T-helper 17 cell (primary cell): ENCODE data around the gene ETDC. TPM values are rescaled to one million over a fixed set of nuclear protein-coding genes. Genes with fewer than 3 reads are reported as not detected.
"Not testable (repeated sequence)": the region's sequence is repeated elsewhere in the genome, so short reads cannot be mapped to it uniquely, and the experiment has no call there.

Source experiments
- ATAC-seq: fragments of 150-1000 bp; cut with Tn5 transposase; 2 replicates; pipeline ENCODE4 v1.10.0; 2021; ENCODE audit warnings: mild to moderate bottlenecking, moderate library complexity
- DNase-seq, 3 donors: peaks; one replicate each; pipeline versions ENCODE4 v3.0.0 to v3.0.0-alpha.2; 2020 to 2021
- H3K9me3 ChIP-seq: one replicate; pipeline ENCODE4 v1.7.0; 2013; ENCODE audit warnings: low read length, mild to moderate bottlenecking; ENCODE audit not compliant: control insufficient read depth, poor library complexity, severe bottlenecking
- H3K27ac Mint-ChIP-seq: one replicate; pipeline ENCODE4 v1.8.0; 2022; ENCODE audit warnings: mild to moderate bottlenecking, moderate library complexity, mixed read lengths
- H3K27me3 Mint-ChIP-seq: one replicate; pipeline ENCODE4 v1.8.0; 2022; ENCODE audit warnings: mixed read lengths
- H3K36me3 Mint-ChIP-seq: one replicate; pipeline ENCODE4 v1.8.0; 2022; ENCODE audit warnings: low read depth, mixed read lengths
- H3K4me1 Mint-ChIP-seq: one replicate; pipeline ENCODE4 v1.8.0; 2022; ENCODE audit warnings: mild to moderate bottlenecking, mixed read lengths
- H3K4me3 Mint-ChIP-seq: one replicate; pipeline ENCODE4 v1.8.0; 2022; ENCODE audit warnings: mild to moderate bottlenecking, moderate library complexity, mixed read lengths
- total RNA-seq, 4 donors: library from RNA in 2 of 4; stranded (reverse) in 2 of 4; gene quantifications; one replicate each; pipeline ENCODE4 v1.2.3 and lab custom pipeline; 2022 to 2026

ETDC gene
- total RNA-seq, 2 donors from 2014 or later = not detected

- ATAC-seq (no peak), DNase-seq (no peak)
- Mint-ChIP-seq H3K27me3 (no peaks in the 10 kb centered on the region), H3K4me1 (no peaks in the 10 kb centered on the region), H3K27ac (no peak overlapping the region), H3K36me3 (peaks cover 2% of the 10 kb centered on the region), H3K4me3 (no peak overlapping the region)
- no peaks in the 10 kb centered on the region for H3K9me3 ChIP-seq
Measured at GRCh38 chrX:135315864-135316263, 6.6 kb downstream of the ETDC start.

GRCh38 chrX:135324463-135324862 is 15.2 kb downstream of the ETDC start:
- Mint-ChIP-seq H3K27ac (no peak overlapping the region), H3K27me3 (no peaks in the 10 kb centered on the region), H3K4me3 (no peak overlapping the region), H3K4me1 (no peaks in the 10 kb centered on the region), H3K36me3 (peaks cover 8% of the 10 kb centered on the region)
- no peaks in the 10 kb centered on the region for H3K9me3 ChIP-seq
- DNase-seq (no peak), ATAC-seq (no peak)

GRCh38 chrX:135325036-135325818 is 15.9 kb downstream of the ETDC start:
- not testable (repeated sequence) for H3K4me1 Mint-ChIP-seq, DNase-seq, H3K9me3 ChIP-seq, H3K27me3 Mint-ChIP-seq, H3K27ac Mint-ChIP-seq, ATAC-seq, H3K4me3 Mint-ChIP-seq, H3K36me3 Mint-ChIP-seq

DNA sequence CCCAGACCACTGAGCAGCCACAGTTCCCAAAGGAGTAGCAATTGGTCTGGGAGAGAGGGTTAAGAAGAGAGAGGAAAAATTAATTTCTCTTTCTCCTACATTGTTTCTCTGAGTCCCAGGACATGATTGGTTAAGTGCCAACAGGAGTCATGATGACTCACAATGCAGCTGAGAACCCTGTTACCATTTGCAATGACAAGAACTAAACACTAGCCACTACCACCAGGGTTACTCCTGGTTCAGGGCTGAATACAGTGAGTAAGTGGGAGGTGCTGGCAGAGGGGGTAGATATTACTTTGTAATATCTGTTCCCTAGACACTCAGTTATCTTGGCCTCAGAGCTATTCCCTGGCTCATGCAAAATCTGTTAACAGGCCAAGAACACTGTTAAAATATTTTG is 18.0 kb downstream of the ETDC start:
- Mint-ChIP-seq H3K27ac (no peak overlapping the region), H3K4me3 (no peak overlapping the region), H3K4me1 (peaks cover 13% of the 10 kb centered on the region), H3K27me3 (no peaks in the 10 kb centered on the region), H3K36me3 (peaks cover 4% of the 10 kb centered on the region)
- ATAC-seq (no peak), DNase-seq (no peak)
- H3K9me3 ChIP-seq = no peaks in the 10 kb centered on the region

- H3K27ac Mint-ChIP-seq = no peak overlapping the region
Measured at GRCh38 chrX:135328421-135329005, 19.2 kb downstream of the ETDC start.

DNA sequence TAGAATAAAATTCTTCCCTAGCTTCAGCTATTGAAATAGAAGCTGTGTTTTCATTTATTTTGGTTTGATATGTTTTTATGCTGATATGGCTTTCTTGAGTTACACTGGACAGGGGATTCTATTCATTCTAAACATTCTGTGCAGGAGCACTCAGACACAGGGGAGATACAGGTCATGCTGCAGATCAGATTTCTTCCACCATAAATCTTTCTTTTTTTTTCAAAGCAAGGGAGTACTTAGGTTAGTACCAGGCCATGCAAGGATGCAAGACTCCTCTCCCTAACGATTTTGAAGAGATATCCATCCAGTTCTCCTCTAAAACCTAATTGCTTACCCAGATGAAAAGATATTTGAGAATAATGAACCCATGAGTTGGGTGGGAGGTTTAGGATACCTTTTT is 21.4 kb downstream of the ETDC start:
- Mint-ChIP-seq H3K36me3 (peaks cover 4% of the 10 kb centered on the region), H3K27me3 (no peaks in the 10 kb centered on the region), H3K27ac (no peak overlapping the region), H3K4me1 (peaks cover 24% of the 10 kb centered on the region), H3K4me3 (no peak overlapping the region)
- DNase-seq (no peak), ATAC-seq (no peak)
- no peaks in the 10 kb centered on the region for H3K9me3 ChIP-seq

More at GRCh38 chrX:135328421-135329005, 19.2 kb downstream of the ETDC start:
- Mint-ChIP-seq H3K27me3 (no peaks in the 10 kb centered on the region), H3K4me3 (no peak overlapping the region), H3K36me3 (peaks cover 4% of the 10 kb centered on the region), H3K4me1 (peaks cover 16% of the 10 kb centered on the region)
- DNase-seq = no peak
- H3K9me3 ChIP-seq = no peaks in the 10 kb centered on the region
- no peak for ATAC-seq

DNA sequence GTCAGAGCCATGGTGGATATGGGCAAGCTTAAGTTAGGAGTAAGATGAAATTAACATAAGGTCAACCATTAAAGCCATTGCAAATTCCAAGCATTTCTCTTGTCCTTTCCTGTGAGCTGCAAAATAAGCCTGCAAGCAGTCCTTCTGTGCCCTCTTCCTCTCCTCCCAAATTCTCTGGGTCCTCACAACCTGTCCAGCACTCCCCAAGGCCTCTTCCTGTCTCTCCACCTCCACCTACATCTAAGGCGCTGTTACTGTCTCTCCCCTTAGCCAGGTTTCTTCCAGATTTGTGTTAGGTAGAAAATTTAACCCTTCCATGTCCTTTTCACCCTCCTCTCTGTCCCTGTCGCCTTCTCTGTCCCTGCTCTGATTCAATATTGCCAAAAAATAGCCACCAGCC is 22.2 kb downstream of the ETDC start:
- Mint-ChIP-seq H3K4me3 (no peak overlapping the region), H3K4me1 (peaks cover 28% of the 10 kb centered on the region), H3K27me3 (no peaks in the 10 kb centered on the region), H3K27ac (no peak overlapping the region), H3K36me3 (peaks cover 3% of the 10 kb centered on the region)
- H3K9me3 ChIP-seq = no peaks in the 10 kb centered on the region
- no peak for ATAC-seq
- no peak for DNase-seq

DNA sequence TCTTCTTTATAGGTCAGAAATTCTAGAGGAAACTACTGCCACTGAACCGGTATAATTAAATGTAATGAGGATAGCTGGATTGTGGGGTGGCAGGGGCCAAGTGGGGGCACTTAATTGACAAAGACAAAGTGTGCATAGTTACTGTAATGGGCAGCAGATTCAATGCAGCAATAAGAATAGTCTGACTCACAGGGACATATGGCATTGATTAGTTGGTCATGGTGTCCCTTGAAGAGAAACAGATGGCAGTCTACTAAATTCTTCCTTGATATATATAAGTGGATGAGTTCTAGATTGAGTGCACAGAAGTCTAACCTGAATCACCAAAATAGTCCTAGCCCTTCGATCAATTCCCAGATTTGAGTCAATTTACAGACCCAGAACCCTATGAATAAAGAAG is 31.6 kb downstream of the ETDC start:
- H3K4me3 Mint-ChIP-seq = peak overlapping the region; percentile 63
- ATAC-seq (no peak), DNase-seq (no peak)
- H3K27me3 Mint-ChIP-seq = no peaks in the 10 kb centered on the region
- peaks cover 40% of the 10 kb centered on the region for H3K4me1 Mint-ChIP-seq
- no peaks in the 10 kb centered on the region for H3K9me3 ChIP-seq
- peaks cover 9% of the 10 kb centered on the region for H3K36me3 Mint-ChIP-seq
- peak overlapping the region; percentile 43 for H3K27ac Mint-ChIP-seq

DNA sequence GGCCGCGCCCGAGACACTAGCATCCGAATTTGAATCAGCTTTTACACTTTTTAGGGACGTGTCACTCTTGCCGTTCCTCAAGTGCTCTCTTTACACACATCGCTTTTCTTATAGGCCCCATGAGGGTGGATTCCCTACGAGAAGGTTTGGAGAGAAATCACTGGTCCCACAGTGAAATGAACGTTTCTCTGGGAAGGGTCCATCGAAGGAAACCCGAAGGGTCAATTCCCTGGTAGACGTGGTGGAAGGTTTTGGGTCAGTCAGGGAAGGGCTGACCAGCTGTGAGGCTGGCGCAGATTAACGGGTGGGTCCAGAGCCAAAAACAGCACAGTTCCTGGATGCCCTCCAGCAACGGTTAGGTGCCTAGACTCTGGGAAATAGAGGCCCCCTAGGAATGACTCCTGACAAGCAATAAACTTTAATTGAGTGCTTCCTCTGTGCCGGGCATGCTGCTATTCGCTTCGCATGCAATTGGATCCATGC is 35.9 kb downstream of the ETDC start:
- no peaks in the 10 kb centered on the region for H3K9me3 ChIP-seq
- no peak overlapping the region for H3K27ac Mint-ChIP-seq
- H3K4me1 Mint-ChIP-seq = peaks cover 19% of the 10 kb centered on the region
- H3K36me3 Mint-ChIP-seq = peaks cover under 1% of the 10 kb centered on the region
- DNase-seq (no peak), ATAC-seq (no peak)
- no peaks in the 10 kb centered on the region for H3K27me3 Mint-ChIP-seq
- H3K4me3 Mint-ChIP-seq = peak overlapping the region; percentile 97

- Mint-ChIP-seq H3K4me3 (no peak overlapping the region), H3K4me1 (peaks cover 9% of the 10 kb centered on the region), H3K27ac (no peak overlapping the region), H3K27me3 (no peaks in the 10 kb centered on the region), H3K36me3 (peaks cover 5% of the 10 kb centered on the region)
- ATAC-seq = no peak
- H3K9me3 ChIP-seq = no peaks in the 10 kb centered on the region
- DNase-seq = no peak
Measured at GRCh38 chrX:135346975-135347374, 37.7 kb downstream of the ETDC start.

DNA sequence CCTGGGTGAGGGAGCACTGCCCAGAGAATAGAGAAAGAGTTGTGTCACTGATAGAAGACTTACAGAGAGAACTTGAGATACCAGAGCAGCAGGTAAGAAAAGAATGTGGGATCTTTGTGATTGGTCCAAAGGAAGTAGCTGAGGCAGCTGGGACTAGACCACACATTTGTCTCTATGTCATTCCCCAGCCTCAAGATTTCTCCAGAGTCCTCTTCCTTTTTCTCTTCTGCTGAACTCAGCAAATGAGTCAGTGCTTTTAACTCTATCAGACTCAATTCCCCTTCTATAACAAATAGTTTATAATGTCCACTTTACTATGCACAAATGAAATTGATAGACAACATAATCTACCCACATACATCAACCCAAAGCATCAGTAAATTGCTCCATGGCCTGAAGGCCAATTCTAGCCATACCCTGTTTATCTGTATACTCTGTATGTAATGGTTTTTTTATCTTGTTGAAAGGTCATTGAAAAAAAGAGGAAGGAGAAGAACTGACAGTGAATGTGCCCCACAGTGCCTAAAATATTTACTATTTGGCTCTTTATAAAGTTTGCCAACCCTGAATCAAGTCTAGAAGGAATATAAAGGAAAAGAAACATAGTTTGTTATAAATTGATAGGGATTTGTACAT is 38.2 kb downstream of the ETDC start:
- ATAC-seq (no peak), DNase-seq (no peak)
- no peaks in the 10 kb centered on the region for H3K9me3 ChIP-seq
- H3K36me3 Mint-ChIP-seq = peaks cover 5% of the 10 kb centered on the region
- H3K27me3 Mint-ChIP-seq = no peaks in the 10 kb centered on the region
- peaks cover 6% of the 10 kb centered on the region for H3K4me1 Mint-ChIP-seq
- H3K27ac Mint-ChIP-seq = no peak overlapping the region
- H3K4me3 Mint-ChIP-seq = no peak overlapping the region

DNA sequence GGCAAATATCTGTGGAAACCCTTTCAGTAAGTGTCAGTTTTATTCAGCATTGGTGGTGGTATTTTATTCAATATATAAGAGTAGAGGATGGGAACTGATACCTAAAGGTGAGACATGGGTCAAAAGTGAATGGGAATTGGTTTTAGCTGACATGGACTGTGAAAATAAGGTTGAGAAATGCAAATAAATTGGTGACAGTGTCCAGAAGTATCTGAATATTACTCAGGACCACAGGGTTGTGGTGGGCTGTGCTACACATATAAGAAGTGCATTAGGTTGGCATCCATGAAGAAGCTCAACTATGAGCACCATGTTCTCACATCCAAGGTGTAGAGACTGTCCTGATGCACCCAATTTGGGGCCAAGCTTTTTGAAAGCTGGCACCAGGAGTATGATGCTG is 45.0 kb downstream of the ETDC start:
- H3K27ac Mint-ChIP-seq = no peak overlapping the region

More for the DNA sequence above, 45.0 kb downstream of the ETDC start:
- ATAC-seq (no peak), DNase-seq (no peak)
- Mint-ChIP-seq H3K36me3 (peaks cover 5% of the 10 kb centered on the region), H3K4me1 (no peaks in the 10 kb centered on the region), H3K27me3 (no peaks in the 10 kb centered on the region), H3K4me3 (no peak overlapping the region)
- no peaks in the 10 kb centered on the region for H3K9me3 ChIP-seq
